Right atrium auricular region (tissue), 2 donors: Measurements from ENCODE around the gene LAP3. TPM values are rescaled to one million over a fixed set of nuclear protein-coding genes. Genes with fewer than 3 reads are reported as not detected.

Source experiments
- DNase-seq: peaks from one replicate; pipeline ENCODE4 v3.0.0-alpha.2; 2019; ENCODE audit warnings: low spot score
- H3K27ac ChIP-seq, 2 donors: fragments of 200-600 bp; sonication (generic); 1 replicate in 1 of 2; 2 replicates in 1 of 2; pipeline ENCODE4 v1.5.1; 2016 to 2019
- H3K27me3 ChIP-seq, 2 donors: fragments of 200-600 bp; sonication (generic); one replicate each; pipeline versions ENCODE4 v1.5.1 to v1.6.0; 2017 to 2019
- H3K36me3 ChIP-seq: fragments of 200-600 bp; sonication (generic); one replicate; pipeline ENCODE4 v1.5.1; 2016
- H3K4me1 ChIP-seq, 2 donors: fragments of 200-600 bp; sonication (generic); one replicate each; pipeline versions ENCODE4 v1.5.1 to v1.6.0; 2017 to 2019
- H3K4me3 ChIP-seq, 2 donors: fragments of 200-600 bp; sonication (generic); 1 replicate in 1 of 2; 2 replicates in 1 of 2; pipeline ENCODE4 v1.5.1; 2017 to 2019; ENCODE audit warnings: mild to moderate bottlenecking in 1 of 2, moderate library complexity in 1 of 2
- H3K9me3 ChIP-seq, 2 donors: fragments of 200-600 bp; sonication (generic); one replicate each; pipeline ENCODE4 v1.5.1; 2019
- CTCF ChIP-seq, 2 donors: fragments of 200-600 bp; sonication (generic); IDR thresholded peaks; one replicate each; pipeline ENCODE4 v1.5.1; 2019; ENCODE audit warnings: antibody characterized with exemption in 2 of 2
- total RNA-seq, 2 donors: library from RNA; depleted of rRNA; stranded (reverse); fragments of >200 nt; gene quantifications; one replicate each; pipeline ENCODE4 v1.1.0, GENCODE V29; 2016

LAP3 gene
- total RNA-seq, 2 donors from 2014 or later, result 35.5 to 67.2 TPM

- no peak for DNase-seq
- H3K4me3 ChIP-seq, result no peak overlapping the region
- H3K36me3 ChIP-seq, result peaks cover 72% of the 10 kb centered on the region
- H3K27ac ChIP-seq, result no peak overlapping the region
- no peaks in the 10 kb centered on the region for H3K9me3 ChIP-seq
- no peak for TF ChIP-seq CTCF (IDR thresholded peaks at IDR 0.05)
- no peaks in the 10 kb centered on the region for H3K4me1 ChIP-seq
- H3K27me3 ChIP-seq, result no peaks in the 10 kb centered on the region
Observed at GRCh38 chr4:17589355-17589754, 12.4 kb downstream of the LAP3 start.

GRCh38 chr4:17595471-17596005, 18.5 kb downstream of the LAP3 start:
- Histone ChIP-seq H3K27me3 (no peaks in the 10 kb centered on the region), H3K27ac (no peak overlapping the region), H3K4me3 (no peak overlapping the region), H3K9me3 (no peaks in the 10 kb centered on the region), H3K4me1 (no peaks in the 10 kb centered on the region), H3K36me3 (peaks cover 71% of the 10 kb centered on the region)
- no peak for DNase-seq
- TF ChIP-seq CTCF (IDR thresholded peaks at IDR 0.05), result no peak

GRCh38 chr4:17597517-17597916, 20.5 kb downstream of the LAP3 start:
- Histone ChIP-seq H3K4me3 (no peak overlapping the region), H3K4me1 (no peaks in the 10 kb centered on the region), H3K27ac (no peak overlapping the region), H3K36me3 (peaks cover 78% of the 10 kb centered on the region), H3K9me3 (no peaks in the 10 kb centered on the region), H3K27me3 (no peaks in the 10 kb centered on the region)
- no peak for DNase-seq
- no peak for TF ChIP-seq CTCF (IDR thresholded peaks at IDR 0.05)

GRCh38 chr4:17599826-17600225, 22.8 kb downstream of the LAP3 start:
- no peak for DNase-seq
- peaks cover 78% of the 10 kb centered on the region for H3K36me3 ChIP-seq

GRCh38 chr4:17605236-17605635, 28.2 kb downstream of the LAP3 start:
- peaks cover 57% of the 10 kb centered on the region for H3K36me3 ChIP-seq
- no peak overlapping the region for H3K27ac ChIP-seq
- no peak for DNase-seq
- TF ChIP-seq CTCF (IDR thresholded peaks at IDR 0.05), result no peak
- H3K4me1 ChIP-seq, result no peaks in the 10 kb centered on the region
- no peak overlapping the region for H3K4me3 ChIP-seq
- H3K9me3 ChIP-seq, result no peaks in the 10 kb centered on the region
- H3K27me3 ChIP-seq, result no peaks in the 10 kb centered on the region

More at GRCh38 chr4:17599826-17600225, 22.8 kb downstream of the LAP3 start:
- Histone ChIP-seq H3K4me1 (no peaks in the 10 kb centered on the region), H3K27me3 (no peaks in the 10 kb centered on the region), H3K9me3 (no peaks in the 10 kb centered on the region), H3K4me3 (no peak overlapping the region), H3K27ac (no peak overlapping the region)
- TF ChIP-seq CTCF (IDR thresholded peaks at IDR 0.05), result no peak

- DNase-seq, result no peak
Observed at GRCh38 chr4:17613761-17614415, 36.9 kb downstream of the LAP3 start.

More at GRCh38 chr4:17613761-17614415, 36.9 kb downstream of the LAP3 start:
- Histone ChIP-seq H3K9me3 (no peaks in the 10 kb centered on the region), H3K36me3 (no peaks in the 10 kb centered on the region), H3K27me3 (no peaks in the 10 kb centered on the region), H3K4me3 (peak overlapping the region; percentile 85 to 94), H3K27ac (peak overlapping the region; percentile 83 to 88), H3K4me1 (peaks cover 0 to 36% of the 10 kb centered on the region in 2 donors)
- TF ChIP-seq CTCF (IDR thresholded peaks at IDR 0.05), result no peak
